Measurements from ENCODE around the gene FER. TPM values are rescaled to one million over a fixed set of nuclear protein-coding genes. Genes with fewer than 3 reads are reported as not detected.

The FER gene
- total and polyA plus RNA-seq, 9 of the 15 experiments (the other 6 are each of a cell fraction or from before 2014, with no cell fraction given): 6.7 to 18.2 (median 8.9) TPM

DNA sequence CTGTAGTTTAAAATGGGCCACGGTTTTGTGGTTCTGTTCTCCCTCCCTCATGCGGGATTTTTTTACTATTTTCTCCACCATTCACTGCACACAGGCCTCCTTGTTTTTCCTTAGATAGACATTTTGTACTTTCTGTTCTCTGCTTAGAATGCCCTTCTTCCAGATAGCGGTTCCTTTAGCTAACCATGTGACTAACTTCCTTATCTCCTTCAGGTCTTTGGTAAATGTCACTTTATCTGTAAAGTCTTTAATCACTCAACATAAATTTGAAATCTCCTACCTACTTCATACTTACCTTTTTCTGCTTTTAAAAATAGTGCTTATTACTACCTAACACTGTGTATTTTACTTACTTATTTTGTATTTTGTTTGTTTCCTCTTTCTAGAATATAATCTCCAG is 15.0 kb downstream of the FER start (continued):
- TF ChIP-seq PTRF (tag; IDR thresholded peaks at IDR 0.05) (no peak), SMARCA4 (IDR thresholded peaks at IDR 0.05) (0 out of 2 replicates have a peak, but pooled peaks have one; percentile 51), RB1 (IDR thresholded peaks at IDR 0.05; ENCODE audit: low read depth) (no peak), ZNF589 (CRISPR knock-in tag; IDR thresholded peaks at IDR 0.05; ENCODE audit: low read depth) (no peak), ZNF253 (CRISPR knock-in tag; conservative IDR thresholded peaks at IDR 0.05) (no peak), ILF3 (IDR thresholded peaks at IDR 0.05; ENCODE audit: borderline replicate concordance) (no peak), RBM17 (IDR thresholded peaks at IDR 0.05; ENCODE audit: borderline replicate concordance, low read depth, low read length) (no peak), PCBP2 (IDR thresholded peaks at IDR 0.05; ENCODE audit: low read depth, low read length, poor library complexity, severe bottlenecking) (no peak), SMARCE1 (IDR thresholded peaks at IDR 0.05) (0 out of 2 replicates have a peak, but pooled peaks have one; percentile 47), ZBTB8A (IDR thresholded peaks at IDR 0.05; ENCODE audit: partially characterized antibody) (no peak), RCOR1 (IDR thresholded peaks at IDR 0.05; ENCODE audit: borderline replicate concordance in 1 of 2, low read depth in 2 of 2, low read length in 2 of 2) (no peak), CBX3 (IDR thresholded peaks at IDR 0.05; ENCODE audit: borderline replicate concordance in 1 of 2, low read length in 2 of 2) (no peak), YY1 (IDR thresholded peaks at IDR 0.05; ENCODE audit: borderline replicate concordance in 1 of 3, control insufficient read depth in 1 of 3, extremely low read depth in 1 of 3, insufficient read depth in 3 of 3, insufficient read length in 1 of 3, insufficient replicate concordance in 2 of 3, low read depth in 1 of 3, low read length in 2 of 3) (no peak), PHF20 (IDR thresholded peaks at IDR 0.05; ENCODE audit: partially characterized antibody) (no peak), ZNF780A (CRISPR knock-in tag; IDR thresholded peaks at IDR 0.05) (no peak), RBFOX2 (IDR thresholded peaks at IDR 0.05; ENCODE audit: low read depth, low read length) (no peak), ZNF347 (CRISPR knock-in tag; IDR thresholded peaks at IDR 0.05; ENCODE audit: low read depth) (no peak), NCOR1 (IDR thresholded peaks at IDR 0.05) (no peak)
- TF ChIP-seq, protein P1, sequence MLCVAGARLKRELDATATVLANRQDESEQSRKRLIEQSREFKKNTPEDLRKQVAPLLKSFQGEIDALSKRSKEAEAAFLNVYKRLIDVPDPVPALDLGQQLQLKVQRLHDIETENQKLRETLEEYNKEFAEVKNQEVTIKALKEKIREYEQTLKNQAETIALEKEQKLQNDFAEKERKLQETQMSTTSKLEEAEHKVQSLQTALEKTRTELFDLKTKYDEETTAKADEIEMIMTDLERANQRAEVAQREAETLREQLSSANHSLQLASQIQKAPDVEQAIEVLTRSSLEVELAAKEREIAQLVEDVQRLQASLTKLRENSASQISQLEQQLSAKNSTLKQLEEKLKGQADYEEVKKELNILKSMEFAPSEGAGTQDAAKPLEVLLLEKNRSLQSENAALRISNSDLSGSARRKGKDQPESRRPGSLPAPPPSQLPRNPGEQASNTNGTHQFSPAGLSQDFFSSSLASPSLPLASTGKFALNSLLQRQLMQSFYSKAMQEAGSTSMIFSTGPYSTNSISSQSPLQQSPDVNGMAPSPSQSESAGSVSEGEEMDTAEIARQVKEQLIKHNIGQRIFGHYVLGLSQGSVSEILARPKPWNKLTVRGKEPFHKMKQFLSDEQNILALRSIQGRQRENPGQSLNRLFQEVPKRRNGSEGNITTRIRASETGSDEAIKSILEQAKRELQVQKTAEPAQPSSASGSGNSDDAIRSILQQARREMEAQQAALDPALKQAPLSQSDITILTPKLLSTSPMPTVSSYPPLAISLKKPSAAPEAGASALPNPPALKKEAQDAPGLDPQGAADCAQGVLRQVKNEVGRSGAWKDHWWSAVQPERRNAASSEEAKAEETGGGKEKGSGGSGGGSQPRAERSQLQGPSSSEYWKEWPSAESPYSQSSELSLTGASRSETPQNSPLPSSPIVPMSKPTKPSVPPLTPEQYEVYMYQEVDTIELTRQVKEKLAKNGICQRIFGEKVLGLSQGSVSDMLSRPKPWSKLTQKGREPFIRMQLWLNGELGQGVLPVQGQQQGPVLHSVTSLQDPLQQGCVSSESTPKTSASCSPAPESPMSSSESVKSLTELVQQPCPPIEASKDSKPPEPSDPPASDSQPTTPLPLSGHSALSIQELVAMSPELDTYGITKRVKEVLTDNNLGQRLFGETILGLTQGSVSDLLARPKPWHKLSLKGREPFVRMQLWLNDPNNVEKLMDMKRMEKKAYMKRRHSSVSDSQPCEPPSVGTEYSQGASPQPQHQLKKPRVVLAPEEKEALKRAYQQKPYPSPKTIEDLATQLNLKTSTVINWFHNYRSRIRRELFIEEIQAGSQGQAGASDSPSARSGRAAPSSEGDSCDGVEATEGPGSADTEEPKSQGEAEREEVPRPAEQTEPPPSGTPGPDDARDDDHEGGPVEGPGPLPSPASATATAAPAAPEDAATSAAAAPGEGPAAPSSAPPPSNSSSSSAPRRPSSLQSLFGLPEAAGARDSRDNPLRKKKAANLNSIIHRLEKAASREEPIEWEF (CRISPR knock-in tag; IDR thresholded peaks at IDR 0.05): no peak
- TF ChIP-seq, protein P2, sequence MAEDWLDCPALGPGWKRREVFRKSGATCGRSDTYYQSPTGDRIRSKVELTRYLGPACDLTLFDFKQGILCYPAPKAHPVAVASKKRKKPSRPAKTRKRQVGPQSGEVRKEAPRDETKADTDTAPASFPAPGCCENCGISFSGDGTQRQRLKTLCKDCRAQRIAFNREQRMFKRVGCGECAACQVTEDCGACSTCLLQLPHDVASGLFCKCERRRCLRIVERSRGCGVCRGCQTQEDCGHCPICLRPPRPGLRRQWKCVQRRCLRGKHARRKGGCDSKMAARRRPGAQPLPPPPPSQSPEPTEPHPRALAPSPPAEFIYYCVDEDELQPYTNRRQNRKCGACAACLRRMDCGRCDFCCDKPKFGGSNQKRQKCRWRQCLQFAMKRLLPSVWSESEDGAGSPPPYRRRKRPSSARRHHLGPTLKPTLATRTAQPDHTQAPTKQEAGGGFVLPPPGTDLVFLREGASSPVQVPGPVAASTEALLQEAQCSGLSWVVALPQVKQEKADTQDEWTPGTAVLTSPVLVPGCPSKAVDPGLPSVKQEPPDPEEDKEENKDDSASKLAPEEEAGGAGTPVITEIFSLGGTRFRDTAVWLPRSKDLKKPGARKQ (CRISPR knock-in tag; IDR thresholded peaks at IDR 0.05): no peak
- TF ChIP-seq, protein P3, sequence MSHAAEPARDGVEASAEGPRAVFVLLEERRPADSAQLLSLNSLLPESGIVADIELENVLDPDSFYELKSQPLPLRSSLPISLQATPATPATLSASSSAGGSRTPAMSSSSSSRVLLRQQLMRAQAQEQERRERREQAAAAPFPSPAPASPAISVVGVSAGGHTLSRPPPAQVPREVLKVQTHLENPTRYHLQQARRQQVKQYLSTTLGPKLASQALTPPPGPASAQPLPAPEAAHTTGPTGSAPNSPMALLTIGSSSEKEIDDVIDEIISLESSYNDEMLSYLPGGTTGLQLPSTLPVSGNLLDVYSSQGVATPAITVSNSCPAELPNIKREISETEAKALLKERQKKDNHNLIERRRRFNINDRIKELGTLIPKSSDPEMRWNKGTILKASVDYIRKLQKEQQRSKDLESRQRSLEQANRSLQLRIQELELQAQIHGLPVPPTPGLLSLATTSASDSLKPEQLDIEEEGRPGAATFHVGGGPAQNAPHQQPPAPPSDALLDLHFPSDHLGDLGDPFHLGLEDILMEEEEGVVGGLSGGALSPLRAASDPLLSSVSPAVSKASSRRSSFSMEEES (CRISPR knock-in tag; IDR thresholded peaks at IDR 0.05): peak; percentile 73
